HG03432 (cell line): ENCODE measurements around the gene TNS3.

Experiments
- ATAC-seq: cut with Tn5 transposase; IDR thresholded peaks from one replicate; pipeline ENCODE4 v1.9.1; 2021; ENCODE audit warnings: mild to moderate bottlenecking, moderate library complexity; ENCODE audit not compliant: unreplicated experiment

Gene TNS3

GRCh38 chr7:47490501-47491265 is 91.2 kb downstream of the TNS3 start:
- ATAC-seq: no peak

GRCh38 chr7:47489624-47490023 is 92.3 kb downstream of the TNS3 start:
- ATAC-seq: no peak

GRCh38 chr7:47488969-47489342 is 93.0 kb downstream of the TNS3 start:
- no peak for ATAC-seq

- no peak for ATAC-seq
Measured at GRCh38 chr7:47488201-47488968, 93.5 kb downstream of the TNS3 start.

GRCh38 chr7:47485640-47486435 is 96.1 kb downstream of the TNS3 start:
- ATAC-seq: no peak

- no peak for ATAC-seq
Measured at GRCh38 chr7:47484923-47485639, 96.8 kb downstream of the TNS3 start.

- ATAC-seq: no peak
Measured at GRCh38 chr7:47484457-47484856, 97.5 kb downstream of the TNS3 start.

GRCh38 chr7:47483604-47484273 is 98.2 kb downstream of the TNS3 start:
- ATAC-seq: no peak

- peak; percentile 44 for ATAC-seq
Measured at GRCh38 chr7:47482013-47482875, 99.7 kb downstream of the TNS3 start.

GRCh38 chr7:47481541-47482012 is 100.3 kb downstream of the TNS3 start:
- ATAC-seq: no peak

GRCh38 chr7:47480576-47481538 is 101.1 kb downstream of the TNS3 start:
- ATAC-seq: peak; percentile 69

GRCh38 chr7:47479821-47480575 is 101.9 kb downstream of the TNS3 start:
- no peak for ATAC-seq

- no peak for ATAC-seq
Measured at GRCh38 chr7:47478926-47479711, 102.8 kb downstream of the TNS3 start.

GRCh38 chr7:47478017-47478344 is 103.9 kb downstream of the TNS3 start:
- no peak for ATAC-seq

- no peak for ATAC-seq
Measured at GRCh38 chr7:47477191-47478016, 104.5 kb downstream of the TNS3 start.

- no peak for ATAC-seq
Measured at GRCh38 chr7:47475880-47476227, 106.1 kb downstream of the TNS3 start.
